Endothelial cell (in vitro differentiated cells): Measurements from ENCODE around the gene APC. TPM values are rescaled to one million over a fixed set of nuclear protein-coding genes. Genes with fewer than 3 reads are reported as not detected.

Experiments
- DNase-seq: peaks from one replicate; pipeline ENCODE4 v3.0.0; 2021; ENCODE audit warnings: low spot score
- H3K27ac Mint-ChIP-seq: one replicate; pipeline ENCODE4 v1.8.0; 2021; ENCODE audit warnings: mixed read lengths, inconsistent platforms; ENCODE audit not compliant: unreplicated experiment
- H3K27me3 Mint-ChIP-seq: one replicate; pipeline ENCODE4 v1.8.0; 2021; ENCODE audit warnings: mild to moderate bottlenecking, moderate library complexity, mixed read lengths, inconsistent platforms; ENCODE audit not compliant: unreplicated experiment
- H3K36me3 Mint-ChIP-seq: one replicate; pipeline ENCODE4 v1.8.0; 2021; ENCODE audit warnings: mild to moderate bottlenecking, low read depth, mixed read lengths, inconsistent platforms; ENCODE audit not compliant: unreplicated experiment
- H3K4me1 Mint-ChIP-seq: one replicate; pipeline ENCODE4 v1.8.0; 2021; ENCODE audit warnings: mild to moderate bottlenecking, mixed read lengths, inconsistent platforms; ENCODE audit not compliant: unreplicated experiment
- H3K4me3 Mint-ChIP-seq: one replicate; pipeline ENCODE4 v1.8.0; 2021; ENCODE audit warnings: mild to moderate bottlenecking, mixed read lengths, inconsistent platforms; ENCODE audit not compliant: unreplicated experiment
- H3K9me3 Mint-ChIP-seq: one replicate; pipeline ENCODE4 v1.8.0; 2021; ENCODE audit warnings: mixed read lengths, inconsistent platforms; ENCODE audit not compliant: unreplicated experiment
- long read RNA-seq: library from polyadenylated mRNA; unstranded; transcript quantifications from one replicate; pipeline ENCODE4 v2.0.0, GENCODE V29; 2020; ENCODE audit not compliant: unreplicated experiment
- total RNA-seq: library from RNA; stranded (reverse); fragmentation: NEBNext Ultra II Directional; extraction: Animal tissue kit (Norgen Biotek cat#: 25700); gene quantifications from one replicate; pipeline ENCODE4 v1.2.1, GENCODE V29; 2021; ENCODE audit not compliant: unreplicated experiment
- TF ChIP-seq, protein P1 (sequence below): fragments of 200-600 bp; sonication (generic); IDR thresholded peaks from one replicate; pipeline ENCODE4 v1.5.0; 2021; ENCODE audit warnings: antibody characterized with exemption; ENCODE audit not compliant: unreplicated experiment

APC gene
- 66.5 TPM for total RNA-seq
- long read RNA-seq, full-length matches to known transcripts = 1 of 7 reads
- long read RNA-seq, partial matches to known transcripts = 1 of 7 reads
- long read RNA-seq, other reads (novel, unspliced or antisense) = 5 of 7 reads

- TF ChIP-seq, protein P1, sequence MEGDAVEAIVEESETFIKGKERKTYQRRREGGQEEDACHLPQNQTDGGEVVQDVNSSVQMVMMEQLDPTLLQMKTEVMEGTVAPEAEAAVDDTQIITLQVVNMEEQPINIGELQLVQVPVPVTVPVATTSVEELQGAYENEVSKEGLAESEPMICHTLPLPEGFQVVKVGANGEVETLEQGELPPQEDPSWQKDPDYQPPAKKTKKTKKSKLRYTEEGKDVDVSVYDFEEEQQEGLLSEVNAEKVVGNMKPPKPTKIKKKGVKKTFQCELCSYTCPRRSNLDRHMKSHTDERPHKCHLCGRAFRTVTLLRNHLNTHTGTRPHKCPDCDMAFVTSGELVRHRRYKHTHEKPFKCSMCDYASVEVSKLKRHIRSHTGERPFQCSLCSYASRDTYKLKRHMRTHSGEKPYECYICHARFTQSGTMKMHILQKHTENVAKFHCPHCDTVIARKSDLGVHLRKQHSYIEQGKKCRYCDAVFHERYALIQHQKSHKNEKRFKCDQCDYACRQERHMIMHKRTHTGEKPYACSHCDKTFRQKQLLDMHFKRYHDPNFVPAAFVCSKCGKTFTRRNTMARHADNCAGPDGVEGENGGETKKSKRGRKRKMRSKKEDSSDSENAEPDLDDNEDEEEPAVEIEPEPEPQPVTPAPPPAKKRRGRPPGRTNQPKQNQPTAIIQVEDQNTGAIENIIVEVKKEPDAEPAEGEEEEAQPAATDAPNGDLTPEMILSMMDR = no peak
- Mint-ChIP-seq H3K27ac (peak within 1 kb of the TSS; percentile 97), H3K36me3 (no peaks in the 10 kb centered on the region), H3K9me3 (no peaks in the 10 kb centered on the region), H3K27me3 (peaks cover 2% of the 10 kb centered on the region), H3K4me3 (peak within 1 kb of the TSS; percentile 95), H3K4me1 (peaks cover 10% of the 10 kb centered on the region)
- DNase-seq = peak; percentile 92
Measured at GRCh38 chr5:112737463-112738190, at the start of gene APC. Gene APC, plus strand, starts transcription at chr5:112737885. Its CDS starts 17,006 bp downstream, at chr5:112754891.

DNA sequence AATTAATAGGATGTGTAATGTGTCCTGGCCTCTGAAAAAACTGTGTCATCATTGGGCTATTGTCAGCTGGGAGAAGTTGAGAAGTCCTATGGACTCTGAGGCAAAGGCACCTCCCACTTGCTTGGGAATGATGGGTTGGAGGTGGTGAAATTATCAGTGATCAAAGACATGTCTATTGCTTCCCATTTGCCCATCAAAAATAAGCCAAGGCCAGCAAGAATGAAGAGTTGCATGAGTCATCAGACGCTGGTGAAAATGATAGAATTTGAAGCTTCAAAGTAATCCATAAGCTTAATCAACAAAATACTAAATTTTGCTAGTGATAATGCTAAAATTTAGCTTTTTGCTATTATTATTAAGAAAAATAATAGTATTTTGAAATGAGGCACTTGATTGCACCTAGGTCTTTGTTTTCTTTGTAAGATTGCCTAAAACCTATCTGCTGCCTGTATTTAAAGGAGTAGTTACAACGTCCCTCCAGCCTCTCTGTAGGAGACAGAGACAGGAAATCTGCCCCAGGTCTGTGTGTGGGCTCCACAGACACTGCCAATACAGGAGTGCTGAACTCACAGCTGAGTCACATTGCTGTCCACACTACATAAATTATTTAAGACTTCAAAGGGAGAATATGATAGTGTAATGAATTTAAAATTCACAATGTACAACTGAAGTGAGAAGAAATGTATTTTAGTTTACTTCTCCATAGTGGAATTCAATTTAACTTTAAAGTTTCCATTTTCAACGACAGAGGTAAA, 48.4 kb upstream of the APC start:
- no peak for DNase-seq
- H3K27ac Mint-ChIP-seq = no peak overlapping the region
- H3K36me3 Mint-ChIP-seq = no peaks in the 10 kb centered on the region
- H3K4me1 Mint-ChIP-seq = peaks cover 25% of the 10 kb centered on the region
- no peak overlapping the region for H3K4me3 Mint-ChIP-seq
- TF ChIP-seq, protein P1 = no peak
- H3K9me3 Mint-ChIP-seq = no peaks in the 10 kb centered on the region
- peaks cover 4% of the 10 kb centered on the region for H3K27me3 Mint-ChIP-seq

- H3K36me3 Mint-ChIP-seq = no peaks in the 10 kb centered on the region
- TF ChIP-seq, protein P1 = no peak
- H3K9me3 Mint-ChIP-seq = no peaks in the 10 kb centered on the region
- H3K4me1 Mint-ChIP-seq = peaks cover 38% of the 10 kb centered on the region
- no peak for DNase-seq
- H3K27ac Mint-ChIP-seq = no peak overlapping the region
- H3K4me3 Mint-ChIP-seq = no peak overlapping the region
- H3K27me3 Mint-ChIP-seq = peaks cover 4% of the 10 kb centered on the region
Measured at GRCh38 chr5:112690605-112691338, 46.9 kb upstream of the APC start.

DNA sequence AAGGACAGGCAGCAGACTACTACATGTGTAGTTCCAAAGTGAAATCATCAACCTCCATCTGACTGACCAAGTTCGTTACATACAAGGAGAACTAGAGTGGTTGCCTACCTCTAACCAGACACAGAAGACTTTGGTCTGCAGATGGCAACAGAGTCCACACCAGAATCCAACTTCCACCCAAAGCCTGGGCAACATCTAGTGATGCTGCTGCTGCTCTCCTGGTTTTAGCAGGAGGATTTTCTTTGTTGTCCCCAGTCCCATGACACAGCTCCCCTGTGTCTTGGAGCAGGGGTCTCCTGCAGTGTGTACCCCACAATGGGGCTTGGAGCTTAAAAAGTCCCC, 46.4 kb upstream of the APC start:
- no peak for DNase-seq
- no peaks in the 10 kb centered on the region for H3K9me3 Mint-ChIP-seq
- TF ChIP-seq, protein P1 = no peak
- no peak overlapping the region for H3K27ac Mint-ChIP-seq
- no peaks in the 10 kb centered on the region for H3K36me3 Mint-ChIP-seq
- no peak overlapping the region for H3K4me3 Mint-ChIP-seq
- peaks cover 38% of the 10 kb centered on the region for H3K4me1 Mint-ChIP-seq
- H3K27me3 Mint-ChIP-seq = peaks cover 4% of the 10 kb centered on the region
